SK-N-SH treated with all-trans-retinoic acid at 6 μM for 48 hours (cell line): ENCODE results near the gene TAF5L.

Source experiments
- ARNTL ChIP-seq: fragments of 450-650 bp; formaldehyde crosslinking; IDR thresholded peaks from 2 replicates; pipeline ENCODE4 v1.5.0; 2020; ENCODE audit warnings: low read depth, mild to moderate bottlenecking, moderate library complexity, borderline replicate concordance
- CSDC2 ChIP-seq: fragments of 250-450 bp; sonication (Bioruptor Pico); IDR thresholded peaks from 2 replicates; pipeline ENCODE4 v1.5.0; 2020; ENCODE audit warnings: mild to moderate bottlenecking, moderate library complexity
- ISL1 ChIP-seq: fragments of 250-450 bp; sonication (Bioruptor Pico); IDR thresholded peaks from 2 replicates; pipeline ENCODE4 v2.1.2; 2022; ENCODE audit warnings: mild to moderate bottlenecking, moderate library complexity
- TOX ChIP-seq: fragments of 250-450 bp; sonication (Bioruptor Pico); IDR thresholded peaks from 2 replicates; pipeline ENCODE4 v1.8.0; 2021; ENCODE audit warnings: mild to moderate bottlenecking, moderate library complexity, borderline replicate concordance
- ZFP3 ChIP-seq: fragments of 250-450 bp; sonication (Bioruptor Pico); IDR thresholded peaks from 2 replicates; pipeline ENCODE4 v1.5.0; 2020; ENCODE audit warnings: mild to moderate bottlenecking, moderate library complexity
- ZFP30 ChIP-seq: fragments of 450-650 bp; formaldehyde crosslinking; IDR thresholded peaks from 2 replicates; pipeline ENCODE4 v1.5.0; 2022; ENCODE audit warnings: mild to moderate bottlenecking, moderate library complexity
- ZNF565 ChIP-seq: fragments of 450-650 bp; formaldehyde crosslinking; conservative IDR thresholded peaks from 2 replicates; pipeline ENCODE4 v1.5.0; 2020; ENCODE audit warnings: low read depth, mild to moderate bottlenecking, moderate library complexity
- TF ChIP-seq, protein P1 (sequence below): fragments of 250-450 bp; sonication (Bioruptor Pico); IDR thresholded peaks from 2 replicates; pipeline ENCODE4 v1.5.1; 2021; ENCODE audit warnings: mild to moderate bottlenecking, moderate library complexity
- TF ChIP-seq, protein P2 (sequence below): fragments of 250-450 bp; sonication (Bioruptor Pico); IDR thresholded peaks from 2 replicates; pipeline ENCODE4 v1.8.0; 2020; ENCODE audit warnings: mild to moderate bottlenecking, moderate library complexity, borderline replicate concordance

DNA sequence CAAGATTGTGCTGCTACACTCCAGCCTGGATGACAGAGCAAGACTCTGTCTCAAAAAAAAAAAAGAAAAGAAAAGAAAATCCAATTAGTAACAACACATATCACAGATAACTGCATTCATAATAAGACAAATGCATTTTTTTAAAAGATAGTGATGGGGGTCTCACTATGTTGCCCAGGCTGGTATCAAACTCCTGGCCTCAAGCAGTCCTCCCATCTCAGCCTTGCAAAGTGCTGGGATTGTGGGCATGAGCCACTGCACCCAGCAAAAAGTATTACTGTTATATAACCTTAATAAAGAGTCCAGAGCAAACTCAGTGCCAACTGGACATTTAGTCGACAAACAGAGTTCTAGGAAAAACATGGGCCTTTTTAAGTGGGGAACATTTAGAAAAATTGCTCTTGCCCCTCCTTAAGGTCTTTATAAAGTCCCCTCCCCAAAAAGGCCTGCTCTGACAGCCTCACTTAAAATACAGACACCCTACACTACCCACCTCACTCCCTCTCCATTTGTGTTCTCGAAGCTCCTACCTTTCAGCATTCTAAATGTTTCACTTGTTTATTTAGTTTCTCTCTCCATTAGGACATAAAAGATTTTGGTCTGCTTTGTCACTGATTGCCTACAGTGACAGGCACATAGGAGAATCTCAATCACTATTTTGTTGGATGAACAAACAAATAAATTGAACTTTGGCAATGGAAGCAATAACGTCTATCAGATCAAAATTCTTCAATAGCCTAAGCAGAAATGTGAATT is 74.9 kb downstream of the TAF5L start:
- TF ChIP-seq ZNF565 (CRISPR knock-in tag) (no peak), ZFP30 (CRISPR knock-in tag) (no peak), ZFP3 (CRISPR knock-in tag) (no peak), ISL1 (CRISPR knock-in tag) (no peak), CSDC2 (no peak), ARNTL (CRISPR knock-in tag) (no peak), TOX (CRISPR knock-in tag) (no peak)
- TF ChIP-seq, protein P1, sequence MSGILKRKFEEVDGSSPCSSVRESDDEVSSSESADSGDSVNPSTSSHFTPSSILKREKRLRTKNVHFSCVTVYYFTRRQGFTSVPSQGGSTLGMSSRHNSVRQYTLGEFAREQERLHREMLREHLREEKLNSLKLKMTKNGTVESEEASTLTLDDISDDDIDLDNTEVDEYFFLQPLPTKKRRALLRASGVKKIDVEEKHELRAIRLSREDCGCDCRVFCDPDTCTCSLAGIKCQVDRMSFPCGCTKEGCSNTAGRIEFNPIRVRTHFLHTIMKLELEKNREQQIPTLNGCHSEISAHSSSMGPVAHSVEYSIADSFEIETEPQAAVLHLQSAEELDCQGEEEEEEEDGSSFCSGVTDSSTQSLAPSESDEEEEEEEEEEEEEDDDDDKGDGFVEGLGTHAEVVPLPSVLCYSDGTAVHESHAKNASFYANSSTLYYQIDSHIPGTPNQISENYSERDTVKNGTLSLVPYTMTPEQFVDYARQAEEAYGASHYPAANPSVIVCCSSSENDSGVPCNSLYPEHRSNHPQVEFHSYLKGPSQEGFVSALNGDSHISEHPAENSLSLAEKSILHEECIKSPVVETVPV (CRISPR knock-in tag): no peak
- TF ChIP-seq, protein P2, sequence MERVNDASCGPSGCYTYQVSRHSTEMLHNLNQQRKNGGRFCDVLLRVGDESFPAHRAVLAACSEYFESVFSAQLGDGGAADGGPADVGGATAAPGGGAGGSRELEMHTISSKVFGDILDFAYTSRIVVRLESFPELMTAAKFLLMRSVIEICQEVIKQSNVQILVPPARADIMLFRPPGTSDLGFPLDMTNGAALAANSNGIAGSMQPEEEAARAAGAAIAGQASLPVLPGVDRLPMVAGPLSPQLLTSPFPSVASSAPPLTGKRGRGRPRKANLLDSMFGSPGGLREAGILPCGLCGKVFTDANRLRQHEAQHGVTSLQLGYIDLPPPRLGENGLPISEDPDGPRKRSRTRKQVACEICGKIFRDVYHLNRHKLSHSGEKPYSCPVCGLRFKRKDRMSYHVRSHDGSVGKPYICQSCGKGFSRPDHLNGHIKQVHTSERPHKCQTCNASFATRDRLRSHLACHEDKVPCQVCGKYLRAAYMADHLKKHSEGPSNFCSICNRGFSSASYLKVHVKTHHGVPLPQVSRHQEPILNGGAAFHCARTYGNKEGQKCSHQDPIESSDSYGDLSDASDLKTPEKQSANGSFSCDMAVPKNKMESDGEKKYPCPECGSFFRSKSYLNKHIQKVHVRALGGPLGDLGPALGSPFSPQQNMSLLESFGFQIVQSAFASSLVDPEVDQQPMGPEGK (CRISPR knock-in tag): no peak
